Adrenal gland (tissue), 5 donors: Measurements from ENCODE around the gene LAMC3.

ENCODE experiments used
- CTCF ChIP-seq, 6 experiments: fragments of 450-650 bp in 4 of 6; fragments of 200-600 bp in 2 of 6; sonication (generic) in 1 of 6; IDR thresholded peaks; 1 replicate in 5 of 6; 2 replicates in 1 of 6; pipeline versions ENCODE4 v1.5.1 to v1.8.0; 2016 to 2021; ENCODE audit warnings: antibody characterized with exemption in 6 of 6, mild to moderate bottlenecking in 2 of 6, moderate library complexity in 1 of 6
- POLR2A ChIP-seq, 2 donors: fragments of 450-650 bp; IDR thresholded peaks; one replicate each; pipeline ENCODE4 v1.6.1; 2017; ENCODE audit warnings: antibody characterized with exemption in 2 of 2, mild to moderate bottlenecking in 2 of 2, moderate library complexity in 1 of 2
- donor health status: DM: no; HTN: no; CAD: no.

DNA sequence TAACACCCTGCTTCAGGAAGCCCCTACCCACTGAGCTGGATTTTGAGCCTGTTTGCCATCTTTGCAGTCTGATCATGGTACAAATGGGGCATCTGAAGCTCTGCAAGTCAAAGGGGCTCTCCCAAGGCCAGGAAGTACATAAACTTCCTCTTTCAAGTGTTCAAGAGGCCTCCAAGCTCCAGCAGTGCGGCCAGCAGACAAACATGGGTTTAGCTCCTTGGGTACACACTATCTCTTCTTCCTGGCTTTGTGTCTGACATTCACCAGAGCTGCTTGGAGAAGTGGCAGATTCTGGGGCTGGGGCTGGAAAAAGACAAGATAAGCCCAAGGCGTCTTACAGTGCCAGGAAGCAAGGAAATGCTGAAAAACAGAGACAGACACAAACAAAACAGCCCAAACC is 34.1 kb downstream of the LAMC3 start:
- TF ChIP-seq CTCF (IDR thresholded peaks at IDR 0.05) (no peak), POLR2A (IDR thresholded peaks at IDR 0.05) (no peak)
